B cell (primary cell): Measurements from ENCODE around the gene RBMS3.

Source experiments
- CTCF ChIP-seq: fragments of 200-600 bp; IDR thresholded peaks from one replicate; pipeline ENCODE4 v1.8.0; 2022; ENCODE audit warnings: antibody characterized with exemption, mild to moderate bottlenecking
- EZH2 ChIP-seq: IDR thresholded peaks from 2 replicates; pipeline ENCODE4 v1.6.1; 2012; ENCODE audit warnings: borderline replicate concordance, low read depth, mild to moderate bottlenecking, moderate library complexity, low read length; ENCODE audit not compliant: insufficient read depth, poor library complexity, severe bottlenecking

DNA sequence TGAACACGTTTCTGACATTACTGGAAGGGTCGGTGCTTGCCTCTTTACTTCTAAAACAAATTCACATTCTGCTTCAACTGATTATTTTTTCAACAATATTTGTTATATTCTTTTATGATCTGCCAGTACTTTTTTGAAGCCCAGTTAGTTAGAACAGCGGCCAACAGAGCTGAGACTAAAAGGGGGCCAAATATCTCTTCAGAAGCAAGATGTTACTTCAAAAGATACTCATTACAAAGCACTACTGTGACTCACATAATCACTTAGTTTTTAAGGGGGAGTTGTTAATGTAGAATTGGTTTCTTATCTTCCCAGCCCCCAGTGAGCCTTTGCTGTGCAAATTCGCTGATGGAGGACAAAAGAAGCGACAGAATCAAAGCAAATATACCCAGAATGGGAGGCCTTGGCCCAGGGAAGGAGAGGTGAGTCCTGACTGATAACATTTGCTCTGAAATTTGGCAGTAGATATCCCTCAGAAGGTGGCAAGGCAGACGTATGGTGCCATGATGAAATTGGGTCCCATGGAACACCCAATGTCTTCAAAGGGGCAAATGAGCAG, 587.8 kb downstream of the RBMS3 start:
- TF ChIP-seq CTCF: no peak
- no peak for TF ChIP-seq EZH2
